Activated CD8-positive, alpha-beta memory T cell treated with anti-CD3 and anti-CD28 coated beads for 36 hours (primary cell): ENCODE data around the gene ASF1A. TPM values are rescaled to one million over a fixed set of nuclear protein-coding genes. Genes with fewer than 3 reads are reported as not detected.

ENCODE experiments used
- CTCF ChIA-PET: fragments of 350-600 bp; sonication (Branson Sonifier 250); formaldehyde crosslinking; loops from one replicate; lab custom pipeline; 2021; ENCODE audit warnings: antibody characterized with exemption; lab: Charles Lee
- POLR2A ChIA-PET: fragments of 350-600 bp; sonication (Branson Sonifier 250); formaldehyde crosslinking; loops from one replicate; lab custom pipeline; 2021; ENCODE audit warnings: antibody characterized with exemption; lab: Charles Lee
- total RNA-seq, 2 experiments: library from RNA; stranded (reverse); gene quantifications; one replicate each; pipeline ENCODE4 v1.2.3, GENCODE V29; 2021

ASF1A gene
- total RNA-seq, 2 experiments from 2014 or later, result 43.4 to 44.5 TPM

- ChIA-PET POLR2A (no interaction called here), CTCF (no interaction called here)
Measured at GRCh38 chr6:118876814-118877213, 17.1 kb upstream of the ASF1A start.

- ChIA-PET POLR2A (no interaction called here), CTCF (no interaction called here)
Measured at GRCh38 chr6:118877806-118878205, 16.1 kb upstream of the ASF1A start.

- CTCF ChIA-PET, result interaction anchor here (1.2 to 1.3 kb wide), 2 partner anchors 15 to 53 kb away, joined by 3 read pairs; partner anchors contain the start of gene MCM9
- POLR2A ChIA-PET, result interaction anchor here (0.7 kb wide), 1 partner anchor 9 kb away, joined by 5 read pairs; no protein-coding TSS in a partner anchor
Measured at GRCh38 chr6:118881440-118882313, 12.3 kb upstream of the ASF1A start.

- ChIA-PET POLR2A (interaction anchor here (0.7 kb wide), 1 partner anchor 8 kb away, joined by 5 read pairs; no protein-coding TSS in a partner anchor), CTCF (interaction anchor here (1.2 to 1.3 kb wide), 2 partner anchors 14 to 52 kb away, joined by 3 read pairs; partner anchors contain the start of gene MCM9)
Measured at GRCh38 chr6:118882314-118882905, 11.5 kb upstream of the ASF1A start.

- CTCF ChIA-PET, result no interaction called here
- POLR2A ChIA-PET, result no interaction called here
Measured at GRCh38 chr6:118886641-118887040, 7.3 kb upstream of the ASF1A start.

- ChIA-PET POLR2A (interaction anchor here (1.3 kb wide), 1 partner anchor 46 kb away, joined by 5 read pairs; the partner anchor contains the start of gene MCM9), CTCF (interaction anchor here (0.9 kb wide), 1 partner anchor 24 kb away, joined by 3 read pairs; no protein-coding TSS in a partner anchor)
Measured at GRCh38 chr6:118889163-118889562, 4.8 kb upstream of the ASF1A start.

- POLR2A ChIA-PET, result interaction anchor here (0.5 to 0.7 kb wide), 2 partner anchors 9 kb away, joined by 3 to 5 read pairs; no protein-coding TSS in a partner anchor
Measured at GRCh38 chr6:118890997-118891790, 2.8 kb upstream of the ASF1A start.

GRCh38 chr6:118892355-118892991 is 1.5 kb upstream of the ASF1A start:
- POLR2A ChIA-PET, result interaction anchor here (0.5 to 1.6 kb wide), 2 partner anchors 42 to 105 kb away, joined by 5 to 6 read pairs; partner anchors contain the start of gene MCM9
- CTCF ChIA-PET, result no interaction called here

More at GRCh38 chr6:118890997-118891790, 2.8 kb upstream of the ASF1A start:
- CTCF ChIA-PET, result no interaction called here

- CTCF ChIA-PET, result interaction anchor here (0.9 kb wide), 1 partner anchor 9 kb away, joined by 3 read pairs; no protein-coding TSS in a partner anchor
- POLR2A ChIA-PET, result interaction anchor here (1.6 kb wide), 2 partner anchors 42 to 185 kb away, joined by 3 to 6 read pairs; partner anchors contain the start of genes FAM184A and MCM9
Measured at GRCh38 chr6:118893064-118893806, 717 bp upstream of the ASF1A start.

- ChIA-PET CTCF (interaction anchor here (0.5 to 0.9 kb wide), 2 partner anchors 11 to 208 kb away, joined by 3 read pairs; no protein-coding TSS in a partner anchor), POLR2A (interaction anchor here (0.5 to 1.6 kb wide), 3 partner anchors 30 to 184 kb away, joined by 3 to 5 read pairs (median 4); partner anchors contain the start of genes FAM184A and MCM9)
Measured at GRCh38 chr6:118894425-118895260, 691 bp downstream of the ASF1A start.

GRCh38 chr6:118895261-118895560 is 1.3 kb downstream of the ASF1A start:
- CTCF ChIA-PET, result interaction anchor here (1.1 to 1.2 kb wide), 2 partner anchors 95 to 186 kb away, joined by 3 to 4 read pairs; no protein-coding TSS in a partner anchor

GRCh38 chr6:118895859-118896258 is 1.9 kb downstream of the ASF1A start:
- POLR2A ChIA-PET, result interaction anchor here (0.7 to 1.0 kb wide), 3 partner anchors 26 to 46 kb away, joined by 3 to 4 read pairs (median 3); no protein-coding TSS in a partner anchor
- CTCF ChIA-PET, result interaction anchor here (1.1 to 1.6 kb wide), 3 partner anchors 14 to 187 kb away, joined by 3 to 4 read pairs (median 3); no protein-coding TSS in a partner anchor

More at GRCh38 chr6:118895261-118895560, 1.3 kb downstream of the ASF1A start:
- POLR2A ChIA-PET, result no interaction called here

- POLR2A ChIA-PET, result interaction anchor here (0.7 to 1.1 kb wide), 4 partner anchors 26 to 187 kb away, joined by 3 to 5 read pairs (median 4); no protein-coding TSS in a partner anchor
- CTCF ChIA-PET, result interaction anchor here (1.1 to 1.6 kb wide), 3 partner anchors 15 to 187 kb away, joined by 3 to 4 read pairs (median 3); no protein-coding TSS in a partner anchor
Measured at GRCh38 chr6:118896339-118897136, 2.6 kb downstream of the ASF1A start.

- ChIA-PET POLR2A (interaction anchor here (1.1 kb wide), 1 partner anchor 187 kb away, joined by 5 read pairs; no protein-coding TSS in a partner anchor), CTCF (interaction anchor here (1.6 kb wide), 1 partner anchor 15 kb away, joined by 3 read pairs; no protein-coding TSS in a partner anchor)
Measured at GRCh38 chr6:118897386-118897785, 3.4 kb downstream of the ASF1A start.

GRCh38 chr6:118899948-118900347 is 6.0 kb downstream of the ASF1A start:
- POLR2A ChIA-PET, result interaction anchor here (1.0 kb wide), 1 partner anchor 9 kb away, joined by 3 read pairs; no protein-coding TSS in a partner anchor
- CTCF ChIA-PET, result no interaction called here
